Sciatic nerve (tissue), 2 donors: ENCODE data around the gene TMEM11. TPM values are rescaled to one million over a fixed set of nuclear protein-coding genes. Genes with fewer than 3 reads are reported as not detected.
"Not testable (repeated sequence)": the region's sequence is repeated elsewhere in the genome, so short reads cannot be mapped to it uniquely, and the experiment has no call there.

ENCODE experiments used
- ATAC-seq: fragments of 200-7000 bp; cut with Tn5 transposase; one replicate; pipeline ENCODE4 v1.9.1; 2020; ENCODE audit warnings: mild to moderate bottlenecking, moderate library complexity
- DNase-seq: peaks from one replicate; pipeline ENCODE4 v3.0.0-alpha.2; 2020; ENCODE audit warnings: low spot score
- intact Hi-C: fragments of 100-400 bp; cut with DNase I; formaldehyde crosslinking; loops from one replicate; pipeline ENCODE4 v1.14.2; 2022
- total RNA-seq: library from RNA; stranded (reverse); fragmentation: NEBNext Ultra II Directional; extraction: Animal tissue kit (Norgen Biotek cat#: 25700); gene quantifications from one replicate; pipeline ENCODE4 v1.2.1, GENCODE V29; 2021
- donor health status: DM: no; HTN: no; CAD: no.
- donor health status: DM: no; HTN: no; CAD: no.

Gene TMEM11
- total RNA-seq, 1 donor from 2014 or later, result 16.6 TPM

- ATAC-seq (no peak), DNase-seq (no peak)
- intact Hi-C loops, result no loop called here
These were observed 29.7 kb upstream of the TMEM11 start for GRCh38 chr17:21243516-21244303.

GRCh38 chr17:21242780-21243515 is 29.0 kb upstream of the TMEM11 start:
- DNase-seq (no peak), ATAC-seq (no peak)
- intact Hi-C loops, result no loop called here

- no peak for DNase-seq
- peak; percentile 9 for ATAC-seq
- intact Hi-C loops, result no loop called here
These were observed 28.2 kb upstream of the TMEM11 start for GRCh38 chr17:21242026-21242697.

- intact Hi-C loops, result no loop called here
- no peak for ATAC-seq
- DNase-seq, result no peak
These were observed 27.6 kb upstream of the TMEM11 start for GRCh38 chr17:21241564-21241963.

GRCh38 chr17:21240369-21241055 is 26.6 kb upstream of the TMEM11 start:
- ATAC-seq (no peak), DNase-seq (no peak)
- intact Hi-C loops, result no loop called here

GRCh38 chr17:21239680-21240368 is 25.9 kb upstream of the TMEM11 start:
- peak; percentile 51 for ATAC-seq
- intact Hi-C loops, result no loop called here
- DNase-seq, result no peak

- intact Hi-C loops, result no loop called here
- no peak for ATAC-seq
- no peak for DNase-seq
These were observed 22.0 kb upstream of the TMEM11 start for GRCh38 chr17:21235921-21236320.

GRCh38 chr17:21233581-21234347 is 19.8 kb upstream of the TMEM11 start:
- intact Hi-C loops, result no loop called here

GRCh38 chr17:21232033-21232749 is 18.2 kb upstream of the TMEM11 start:
- intact Hi-C loops, result no loop called here
- no peak for ATAC-seq

More at GRCh38 chr17:21233581-21234347, 19.8 kb upstream of the TMEM11 start:
- ATAC-seq (peak; percentile 80), DNase-seq (no peak)

GRCh38 chr17:21231533-21231932 is 17.6 kb upstream of the TMEM11 start:
- ATAC-seq (no peak), DNase-seq (no peak)
- intact Hi-C loops, result no loop called here

More at GRCh38 chr17:21232033-21232749, 18.2 kb upstream of the TMEM11 start:
- no peak for DNase-seq

- ATAC-seq (no peak), DNase-seq (no peak)
- intact Hi-C loops, result no loop called here
These were observed 14.9 kb upstream of the TMEM11 start for GRCh38 chr17:21228845-21229244.

GRCh38 chr17:21228111-21228510 is 14.2 kb upstream of the TMEM11 start:
- intact Hi-C loops, result no loop called here
- ATAC-seq (no peak), DNase-seq (no peak)

- DNase-seq, intact Hi-C loops, ATAC-seq: not testable (repeated sequence)
These were observed 13.3 kb upstream of the TMEM11 start for GRCh38 chr17:21227277-21227676.

GRCh38 chr17:21223086-21223485 is 9.1 kb upstream of the TMEM11 start:
- DNase-seq (no peak), ATAC-seq (no peak)
- intact Hi-C loops, result no loop called here

- intact Hi-C loops, result loop anchor here (10.0 kb wide), 2 partner anchors 56 to 94 kb away; partner anchors contain the start of gene DHRS7B
- no peak for DNase-seq
- no peak for ATAC-seq
These were observed 4.9 kb upstream of the TMEM11 start for GRCh38 chr17:21218831-21219380.

- DNase-seq (no peak), ATAC-seq (no peak)
- intact Hi-C loops, result loop anchor here (10.0 kb wide), 2 partner anchors 57 to 93 kb away; partner anchors contain the start of gene DHRS7B
These were observed 4.1 kb upstream of the TMEM11 start for GRCh38 chr17:21218101-21218500.

- DNase-seq, result no peak
- intact Hi-C loops, result loop anchor here (10.0 kb wide), 2 partner anchors 57 to 93 kb away; partner anchors contain the start of gene DHRS7B
- no peak for ATAC-seq
These were observed 3.4 kb upstream of the TMEM11 start for GRCh38 chr17:21217346-21217745.
